ENCODE results near the gene HEBP1. TPM values are rescaled to one million over a fixed set of nuclear protein-coding genes. Genes with fewer than 3 reads are reported as not detected.

Gene HEBP1
- total RNA-seq, 1 donor from 2014 or later: 24.5 TPM

DNA sequence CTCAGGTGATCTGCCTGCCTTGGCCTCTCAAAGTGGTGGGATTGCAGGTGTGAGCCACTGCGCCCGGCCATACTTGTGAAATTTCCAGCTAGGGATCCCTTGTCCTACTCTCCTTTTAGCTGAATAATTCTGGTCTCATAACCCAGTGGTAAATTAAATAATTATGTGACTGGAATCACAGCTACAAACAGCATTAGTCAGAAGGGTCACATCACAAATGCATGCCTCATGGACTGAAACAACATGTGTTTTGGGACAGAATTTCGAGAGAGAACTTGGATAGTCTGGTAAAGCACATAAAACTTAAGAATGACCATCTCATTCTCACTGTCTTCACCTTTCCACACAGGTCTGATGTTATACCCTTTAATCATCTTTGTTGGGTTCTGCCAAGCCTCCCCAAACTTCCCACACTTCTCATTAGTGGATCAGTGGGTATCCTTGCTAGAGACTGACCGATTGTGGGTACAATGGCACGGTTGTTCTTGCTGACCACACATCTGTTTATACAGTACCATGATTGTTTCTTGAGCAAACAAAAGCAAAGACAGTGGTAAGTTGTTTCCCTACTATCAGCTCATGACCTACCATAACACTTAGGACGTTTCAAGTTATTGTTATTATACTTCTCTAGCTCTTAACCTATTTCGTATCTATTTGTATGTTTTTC lies 53.2 kb downstream of the HEBP1 start:
- no peak for ATAC-seq

DNA sequence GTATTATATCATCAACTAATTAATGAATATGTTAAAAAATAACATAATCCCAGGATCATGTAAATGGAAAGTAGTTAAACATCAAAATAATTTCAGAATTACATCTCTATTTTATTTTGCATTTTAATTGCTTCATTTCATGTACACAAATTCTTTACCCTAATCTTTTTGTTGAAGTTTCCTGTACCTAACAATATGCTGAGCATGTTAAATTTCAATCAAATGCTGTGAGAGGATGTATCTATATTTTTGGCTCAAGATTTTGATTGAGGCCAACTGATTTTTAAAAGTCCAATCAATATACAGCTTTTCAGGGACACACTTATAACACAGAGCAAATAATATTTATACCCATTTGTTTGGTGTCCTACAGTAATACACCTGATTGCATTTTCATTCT lies 54.5 kb downstream of the HEBP1 start:
- no peak for ATAC-seq

DNA sequence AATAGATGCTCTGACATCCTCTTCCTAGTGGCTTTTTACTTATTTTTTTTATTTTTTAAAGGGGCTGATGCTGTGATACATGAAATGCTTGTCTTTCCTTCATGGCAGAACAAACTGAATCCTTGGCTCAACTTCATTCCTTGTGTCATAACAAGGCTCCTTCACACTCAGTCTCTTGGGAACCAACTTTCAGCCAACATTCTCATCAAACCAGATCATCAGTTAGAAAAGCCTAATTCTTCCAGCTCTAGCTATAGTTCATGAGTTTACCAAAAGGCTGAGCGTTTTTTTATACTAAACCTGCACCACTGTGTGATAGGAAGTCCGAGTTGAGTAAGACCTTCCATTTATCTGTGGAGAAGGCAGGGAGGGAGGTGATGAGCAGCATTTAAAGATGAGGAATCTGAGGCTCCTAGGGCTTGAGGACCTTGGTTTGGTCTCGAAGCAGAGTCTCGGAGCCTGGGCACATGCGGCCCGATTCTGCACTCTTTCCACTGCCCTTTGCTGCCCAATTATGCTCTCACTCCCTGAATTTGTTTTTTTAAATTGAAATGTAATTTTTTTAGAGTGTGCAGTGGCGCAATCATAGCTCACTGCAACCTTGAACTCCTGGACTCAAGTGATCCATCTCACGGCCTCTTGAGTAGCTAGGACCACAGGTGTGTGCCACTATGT lies 56.3 kb downstream of the HEBP1 start:
- ATAC-seq: no peak

DNA sequence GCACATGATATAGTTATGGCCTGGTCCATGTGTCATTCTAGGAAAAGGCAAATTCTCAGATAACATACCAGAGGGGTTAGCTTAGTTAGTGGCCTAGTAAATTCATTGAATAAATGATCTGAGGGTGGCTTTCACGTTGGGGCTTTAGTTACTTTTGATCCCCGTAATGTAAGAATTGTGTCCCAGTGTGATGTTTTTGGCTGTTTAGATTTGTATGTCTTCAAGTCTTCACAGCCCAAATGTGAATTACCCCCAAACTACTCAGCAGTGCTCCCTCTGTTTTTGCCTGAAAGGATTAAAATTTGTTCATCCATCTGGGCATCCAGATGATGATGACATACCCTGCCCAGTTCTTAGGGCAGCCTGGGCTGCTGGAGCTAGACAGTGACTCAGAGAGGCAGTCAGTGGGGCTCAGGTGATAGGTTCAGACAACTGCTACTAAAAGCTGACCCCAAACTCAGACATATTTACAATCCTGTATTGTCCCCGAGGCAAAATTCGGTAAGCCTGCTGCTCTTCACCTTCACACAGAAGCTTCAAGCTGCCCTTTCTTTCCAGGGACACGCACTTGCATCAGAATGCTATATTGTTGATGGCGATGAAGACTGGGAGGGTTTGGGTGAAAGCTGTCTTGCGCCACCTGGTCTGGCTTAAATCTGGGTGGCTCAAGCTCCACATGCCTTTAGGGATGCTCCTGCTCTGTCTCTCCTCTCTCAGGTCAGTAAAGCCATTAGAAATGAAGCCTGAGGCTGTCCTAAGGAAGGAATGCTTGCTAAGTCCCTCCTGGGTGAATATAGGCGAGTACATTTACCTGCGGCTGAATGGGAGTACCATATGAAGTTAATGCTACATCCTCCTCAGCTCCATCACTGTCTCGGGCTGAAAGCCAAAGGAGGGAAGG lies 58.4 kb downstream of the HEBP1 start:
- ATAC-seq: no peak

DNA sequence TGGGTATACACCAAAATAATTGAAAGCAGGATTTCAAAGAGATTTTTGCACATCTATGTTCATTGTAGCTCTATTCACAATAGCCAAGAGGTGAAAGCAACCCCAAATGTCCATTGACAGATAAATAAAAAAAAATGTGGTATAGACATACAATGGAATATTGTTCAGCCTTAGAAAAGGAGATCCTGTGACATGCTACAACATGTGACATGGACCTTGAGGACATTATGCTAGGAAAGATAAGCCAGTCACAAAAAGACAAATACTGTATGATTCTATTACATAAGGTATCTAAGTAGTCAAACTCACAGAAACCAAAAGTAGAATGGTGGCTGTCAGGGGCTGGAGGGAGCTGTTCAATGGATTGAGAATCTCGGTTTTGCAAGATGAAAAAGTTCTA lies 60.2 kb downstream of the HEBP1 start:
- ATAC-seq: no peak

DNA sequence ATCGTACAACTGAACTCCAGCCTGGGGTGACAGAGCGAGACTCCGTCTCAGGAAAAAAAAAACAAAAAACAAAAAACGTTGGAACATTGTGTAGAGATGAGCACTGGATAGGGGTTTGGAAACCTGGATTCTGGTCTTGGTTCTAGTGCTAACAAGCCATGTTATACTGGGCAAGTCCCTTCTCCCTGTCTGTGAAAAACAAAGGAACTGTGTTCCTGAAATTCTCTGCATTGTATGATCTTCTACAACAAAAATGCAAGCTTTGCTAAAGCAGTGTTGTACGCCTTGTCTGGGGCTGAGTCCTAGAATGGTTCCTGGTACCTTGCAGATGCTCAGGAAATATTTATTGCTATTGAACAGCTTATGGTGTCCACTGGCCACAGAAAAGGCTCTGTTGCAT lies 61.5 kb downstream of the HEBP1 start:
- no peak for ATAC-seq

DNA sequence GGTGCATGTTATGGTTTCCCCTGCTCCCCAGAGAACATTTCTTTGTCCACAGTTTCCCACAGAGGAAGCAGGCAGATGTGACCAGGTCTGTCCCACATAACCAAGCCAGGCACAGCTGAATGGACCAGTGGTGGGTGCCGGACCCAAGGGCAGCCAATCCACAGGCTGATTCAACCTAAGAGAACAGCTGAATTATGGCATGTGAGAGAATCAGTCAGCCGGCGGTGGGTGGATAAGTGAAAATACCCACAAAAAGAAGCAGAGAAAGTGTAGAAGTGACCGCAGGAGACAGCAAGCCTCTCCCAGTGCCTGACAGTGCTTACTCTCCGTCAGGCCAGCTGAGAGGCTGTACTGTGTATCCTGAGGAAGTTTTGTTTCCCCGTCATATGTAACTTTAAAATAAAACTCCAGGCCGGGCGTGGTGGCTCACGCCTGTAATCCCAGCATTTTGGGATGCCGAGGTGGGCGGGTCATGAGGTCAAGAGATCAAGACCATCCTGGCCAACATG lies 63.0 kb downstream of the HEBP1 start:
- ATAC-seq: no peak

DNA sequence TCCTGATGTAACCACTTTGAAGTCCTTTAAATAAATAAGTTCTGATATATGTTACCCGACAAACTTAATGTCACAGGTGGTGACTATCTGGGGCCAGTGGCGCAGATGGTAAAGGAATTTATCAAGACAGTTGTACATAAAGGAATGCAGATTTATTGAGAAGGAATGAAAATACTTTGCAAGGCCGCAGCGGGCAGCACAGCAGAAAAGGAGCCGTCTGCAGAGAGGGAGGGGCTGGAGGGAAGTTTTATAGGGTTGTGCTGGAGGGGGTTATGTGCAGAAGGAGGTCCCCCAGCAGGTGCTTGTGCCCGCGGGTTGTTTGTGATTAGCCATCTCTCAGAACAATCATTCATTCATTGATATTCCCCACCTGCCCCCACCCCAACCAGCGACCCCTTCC lies 65.5 kb downstream of the HEBP1 start:
- no peak for ATAC-seq

DNA sequence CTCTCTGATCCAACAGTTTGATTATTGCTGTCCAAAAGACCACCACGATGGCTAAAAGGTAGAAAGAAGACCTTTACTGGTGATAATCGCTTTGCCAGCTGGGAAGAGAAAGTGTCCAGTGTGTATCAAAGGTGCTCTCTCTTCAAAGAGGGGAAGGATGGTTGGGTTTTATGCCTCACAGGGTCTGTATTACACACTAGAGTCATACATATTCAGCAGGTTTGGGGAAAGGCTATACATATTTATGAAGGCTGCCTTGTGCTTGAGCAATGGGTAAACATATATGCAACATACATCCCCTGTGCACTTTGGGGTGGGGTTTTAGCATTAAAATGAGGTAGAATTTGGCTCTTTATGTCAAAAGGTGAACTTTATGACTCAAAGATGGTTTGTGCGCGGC lies 66.3 kb downstream of the HEBP1 start:
- ATAC-seq: no peak

DNA sequence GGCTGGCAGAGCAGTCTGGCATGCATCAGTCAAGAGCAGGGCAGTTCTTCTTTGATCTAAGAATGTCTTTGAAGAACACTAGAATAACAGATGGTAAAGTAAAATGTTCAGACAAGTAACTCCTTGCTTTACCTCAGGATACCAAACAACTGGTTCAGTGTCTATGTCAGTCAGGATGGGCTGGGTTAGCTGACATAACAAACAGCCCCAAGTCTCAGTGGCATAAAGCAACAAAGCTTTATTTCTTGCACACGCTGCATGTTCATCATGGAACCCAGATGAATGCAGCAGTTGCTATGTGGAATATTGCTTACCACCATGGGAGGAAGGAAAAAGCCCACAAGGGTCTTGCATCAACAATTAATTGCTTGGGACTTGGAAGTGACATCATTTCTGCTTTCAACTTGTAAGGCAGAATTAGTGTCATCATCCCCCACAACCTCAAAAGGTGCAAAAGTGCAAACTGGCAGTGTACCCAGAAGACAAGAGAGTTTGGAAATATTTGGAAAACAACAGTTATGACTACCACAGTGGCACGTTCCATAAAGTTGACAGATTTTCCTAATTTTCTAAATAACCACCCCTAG lies 69.3 kb downstream of the HEBP1 start:
- no peak for ATAC-seq

DNA sequence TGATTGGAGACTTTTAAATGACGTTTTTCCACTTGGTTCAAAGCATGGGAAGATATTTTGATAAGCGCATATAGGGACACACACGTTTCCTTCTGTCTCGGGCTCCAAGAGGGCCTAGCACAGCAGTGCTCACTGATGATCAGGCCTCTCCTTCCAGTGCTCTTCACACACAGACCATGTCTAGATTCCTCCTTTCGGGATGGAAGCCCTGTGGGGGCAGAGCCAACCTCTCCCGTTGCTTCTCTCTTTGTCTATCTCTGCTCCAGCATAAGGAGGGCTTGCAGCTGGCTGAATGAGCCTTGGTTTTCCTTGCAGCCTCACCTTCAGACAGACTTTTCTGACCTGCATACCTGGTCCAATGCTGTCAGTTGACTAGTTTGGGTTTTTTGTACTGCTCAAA lies 70.4 kb downstream of the HEBP1 start:
- ATAC-seq: no peak

DNA sequence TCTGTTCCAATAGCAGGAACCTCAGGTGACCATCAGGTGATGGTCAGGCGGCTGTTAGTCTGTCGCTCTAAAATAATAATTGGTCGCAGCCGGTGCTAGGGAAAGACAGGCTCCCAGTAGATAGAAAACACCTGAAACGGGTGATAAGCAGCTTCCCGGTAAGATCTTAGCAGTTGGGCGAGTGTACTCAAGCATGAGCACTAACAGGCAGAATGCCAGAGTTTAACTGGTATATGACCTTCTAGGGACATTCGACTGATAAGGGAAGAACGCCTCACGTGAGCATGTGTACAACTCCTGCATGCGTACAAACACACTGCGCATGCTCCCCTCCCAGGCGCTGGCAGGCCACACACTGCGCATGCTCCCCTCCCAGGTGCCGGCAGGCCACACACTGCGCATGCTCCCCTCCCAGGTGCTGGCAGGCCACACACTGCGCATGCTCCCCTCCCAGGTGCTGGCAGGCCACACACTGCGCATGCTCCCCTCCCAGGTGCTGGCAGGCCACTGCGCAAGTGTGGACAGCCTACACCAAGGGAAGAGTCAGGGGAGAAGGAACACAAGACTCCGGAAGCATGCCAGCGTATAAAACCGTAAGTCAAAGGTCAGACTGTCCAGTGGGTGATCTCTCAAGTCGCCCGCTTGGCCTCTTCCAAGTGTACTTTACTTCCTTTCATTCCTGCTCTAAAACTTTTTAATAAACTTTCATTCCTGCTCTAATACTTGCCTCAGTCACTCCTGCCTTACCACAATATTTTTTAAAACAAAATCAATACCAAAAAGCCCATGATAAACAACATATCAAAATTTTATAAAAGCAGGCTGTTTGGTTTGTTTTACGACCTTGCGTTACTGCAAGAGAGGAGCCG lies 72.6 kb downstream of the HEBP1 start:
- ATAC-seq: peak; percentile 93

DNA sequence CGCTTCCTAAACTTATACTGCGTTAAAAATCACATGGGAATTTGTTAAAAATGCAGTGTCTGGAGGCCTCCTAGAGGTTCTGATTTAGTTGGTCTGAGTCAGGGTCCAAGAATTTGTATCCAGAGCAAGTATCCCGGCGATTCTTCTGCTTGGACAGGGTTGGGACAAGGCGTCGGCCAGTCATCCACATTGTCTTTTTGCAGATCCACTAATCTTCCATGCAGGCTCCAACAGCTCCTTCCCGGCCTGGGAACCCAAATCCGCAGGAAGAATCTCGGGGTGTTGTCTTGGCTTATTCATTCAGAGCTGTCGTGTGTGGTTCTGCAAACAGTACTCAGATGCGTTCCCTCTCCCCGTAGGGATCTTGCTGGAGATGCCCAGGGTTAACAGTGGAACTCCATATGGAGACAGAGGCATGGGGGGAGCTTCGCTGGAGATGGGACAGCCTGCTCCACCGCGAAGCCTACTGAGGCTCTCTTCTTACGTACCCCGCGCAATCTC lies 73.4 kb downstream of the HEBP1 start:
- peak; percentile 30 for ATAC-seq

DNA sequence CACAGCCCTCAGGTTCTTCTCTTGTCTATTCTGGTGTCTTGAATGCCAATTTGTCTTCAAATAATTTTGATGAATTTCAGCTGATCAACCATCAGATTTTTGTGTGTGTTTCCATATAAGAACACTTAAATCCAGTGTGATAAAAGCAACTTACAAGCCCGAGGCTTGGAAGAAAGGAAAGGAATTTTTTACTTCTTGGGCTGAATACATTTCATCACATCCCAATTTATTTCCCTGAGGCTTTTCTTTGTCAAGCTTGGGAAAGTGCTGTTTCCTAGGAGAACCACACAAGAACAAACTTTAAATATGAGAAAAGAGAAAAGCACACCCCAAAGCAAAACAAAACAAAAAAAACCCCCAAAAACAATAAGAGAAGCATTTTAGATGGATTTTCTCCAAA lies 74.7 kb downstream of the HEBP1 start:
- no peak for ATAC-seq

Other genes starting within 250 kb of the HEBP1 start
- gene APOLD1, start 214.6 kb downstream of the HEBP1 start, total RNA-seq: 3.1 TPM
- 36.5 TPM for gene DDX47, start 186.9 kb downstream of the HEBP1 start, total RNA-seq
- gene GPRC5A, start 108.7 kb downstream of the HEBP1 start, total RNA-seq: 11.8 TPM
- not detected for gene GPRC5D, start 48.1 kb downstream of the HEBP1 start, total RNA-seq
- gene FAM234B, start 44.1 kb upstream of the HEBP1 start, total RNA-seq: 2.4 TPM
- gene GSG1, start 103.4 kb upstream of the HEBP1 start, total RNA-seq: not detected
- gene EMP1, start 196.5 kb upstream of the HEBP1 start, total RNA-seq: 1,972 TPM